OCI-LY7 (cell line): ENCODE results near the gene ADIG. TPM values are rescaled to one million over a fixed set of nuclear protein-coding genes. Genes with fewer than 3 reads are reported as not detected.

Experiments used
- BruUV-seq: library from RNA; stranded (reverse); fragments of 400-500 nt; replicated peaks from 2 replicates; lab custom pipeline; 2021; lab: Mats Ljungman, UMichigan
- CTCF ChIA-PET: fragments of 300-600 bp; sonication (Branson Sonifier 250); formaldehyde crosslinking; loops from one replicate; lab custom pipeline; 2022; ENCODE audit warnings: antibody characterized with exemption; ENCODE audit not compliant: unreplicated experiment; lab: Charles Lee
- POLR2A ChIA-PET: fragments of 300-600 bp; sonication (Branson Sonifier 250); formaldehyde crosslinking; loops from one replicate; lab custom pipeline; 2022; ENCODE audit warnings: antibody characterized with exemption; lab: Charles Lee
- DNase-seq: peaks from one replicate; pipeline ENCODE4 v3.0.0-alpha.2; 2015; ENCODE audit warnings: low spot score
- H2AFZ ChIP-seq: fragments of 200-600 bp; sonication (generic), shearing (Covaris generic); 2 replicates; pipeline ENCODE4 v1.6.1; 2014; ENCODE audit warnings: mild to moderate bottlenecking, antibody characterized with exemption, low read length, moderate library complexity
- H3K27ac ChIP-seq: fragments of 200-600 bp; sonication (generic); 2 replicates; pipeline ENCODE4 v1.5.1; 2014; ENCODE audit warnings: mixed run types, low read depth, mild to moderate bottlenecking, moderate library complexity, low read length, inconsistent platforms; ENCODE audit not compliant: poor library complexity, severe bottlenecking
- H3K36me3 ChIP-seq: fragments of 200-600 bp; sonication (generic); 2 replicates; pipeline ENCODE4 v1.6.1; 2014; ENCODE audit warnings: mild to moderate bottlenecking, antibody characterized with exemption, low read length, moderate library complexity, mixed read lengths; ENCODE audit not compliant: insufficient read depth
- H3K4me1 ChIP-seq: fragments of 200-600 bp; sonication (generic); 2 replicates; pipeline ENCODE4 v1.5.1; 2014; ENCODE audit warnings: mild to moderate bottlenecking, low read length; ENCODE audit not compliant: insufficient read depth, poor library complexity, severe bottlenecking
- H3K4me2 ChIP-seq: fragments of 200-600 bp; sonication (generic); 2 replicates; pipeline ENCODE4 v1.6.1; 2014; ENCODE audit warnings: mild to moderate bottlenecking, low read length
- H3K4me3 ChIP-seq: fragments of 200-600 bp; sonication (generic); 2 replicates; pipeline ENCODE4 v1.5.1; 2014; ENCODE audit warnings: mild to moderate bottlenecking, low read depth, low read length; ENCODE audit not compliant: poor library complexity, severe bottlenecking
- H3K79me2 ChIP-seq: fragments of 200-600 bp; sonication (generic); 2 replicates; pipeline ENCODE4 v1.6.1; 2016; ENCODE audit warnings: low read depth, mild to moderate bottlenecking, low read length, moderate library complexity, mixed read lengths; ENCODE audit not compliant: insufficient read depth
- H3K9me2 ChIP-seq: fragments of 200-600 bp; sonication (generic); 2 replicates; pipeline ENCODE4 v1.6.1; 2016; ENCODE audit warnings: mild to moderate bottlenecking, low read length, mixed read lengths; ENCODE audit not compliant: insufficient read depth
- H3K9me3 ChIP-seq: fragments of 200-600 bp; sonication (generic); 2 replicates; pipeline ENCODE4 v1.6.1; 2014; ENCODE audit warnings: mild to moderate bottlenecking, mixed run types, low read length, mixed read lengths
- H4K20me1 ChIP-seq: fragments of 200-600 bp; sonication (generic); 2 replicates; pipeline ENCODE4 v1.6.1; 2014; ENCODE audit warnings: mild to moderate bottlenecking, antibody characterized with exemption, low read length, moderate library complexity, mixed read lengths; ENCODE audit not compliant: insufficient read depth
- EZH2phosphoT487 ChIP-seq: fragments of 200-600 bp; sonication (generic); IDR thresholded peaks from 2 replicates; pipeline ENCODE4 v1.6.1; 2018; ENCODE audit warnings: low read depth, borderline replicate concordance, mild to moderate bottlenecking, mixed run types, antibody characterized with exemption, low read length, moderate library complexity, mixed read lengths
- intact Hi-C: fragments of 100-400 bp; cut with micrococcal nuclease; formaldehyde crosslinking; loops from one replicate; pipeline ENCODE4 v1.10.0; 2022; ENCODE audit not compliant: unreplicated experiment
- total RNA-seq, 2 experiments: library from RNA; depleted of rRNA in 1 of 2; stranded (reverse); fragments of >200 nt in 1 of 2; shearing (Covaris generic) in 1 of 2; gene quantifications; 2 replicates each; pipeline ENCODE4 v1.2.3, GENCODE V29; 2014 to 2022
- TF ChIP-seq, protein P1 (sequence below): fragments of 200-600 bp; sonication (generic); conservative IDR thresholded peaks from 2 replicates; pipeline ENCODE4 v1.5.1; 2014; ENCODE audit warnings: mild to moderate bottlenecking, antibody characterized with exemption, low read length, moderate library complexity, mixed read lengths

ADIG gene
- total RNA-seq, 2 experiments from 2014 or later = not detected

- intact Hi-C loops = loop anchor here (5.0 kb wide), 1 partner anchor 101 kb away; no protein-coding TSS in a partner anchor
Observed at GRCh38 chr20:38631155-38632022, 50.4 kb downstream of the ADIG start.

DNA sequence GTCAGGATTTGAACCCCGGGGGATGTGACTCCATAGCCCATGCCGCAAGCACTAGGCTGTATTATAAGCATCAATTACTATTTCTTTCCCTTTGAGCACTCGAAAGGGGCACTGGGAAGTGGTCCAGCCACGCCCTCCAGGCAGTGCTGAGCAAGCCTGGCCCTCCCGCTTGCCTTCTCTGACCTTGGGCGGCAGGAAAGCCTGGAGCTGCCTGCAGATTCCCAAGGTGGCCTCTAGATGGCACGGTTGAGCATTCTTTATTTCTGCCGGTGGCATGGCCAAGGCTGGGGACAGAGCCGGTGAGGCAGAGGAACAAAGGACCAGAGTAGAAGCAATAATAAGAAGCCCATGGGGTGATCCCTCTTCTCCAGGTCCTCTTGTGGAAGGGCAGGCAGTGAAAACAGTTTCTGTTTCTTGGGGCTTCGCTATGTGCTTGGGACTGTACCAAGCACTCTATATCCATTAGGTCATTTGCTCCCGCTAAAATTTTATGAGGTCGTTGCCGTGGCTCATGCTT is 52.6 kb downstream of the ADIG start:
- peak; percentile 70 for DNase-seq
- H3K27ac ChIP-seq = no peak overlapping the region
- intact Hi-C loops = loop anchor here (5.0 kb wide), 1 partner anchor 99 kb away; no protein-coding TSS in a partner anchor
- no peak overlapping the region for H2AFZ ChIP-seq
- H3K79me2 ChIP-seq = no peaks in the 10 kb centered on the region
- H4K20me1 ChIP-seq = no peaks in the 10 kb centered on the region
- no peaks in the 10 kb centered on the region for H3K4me1 ChIP-seq
- no peak overlapping the region for H3K4me3 ChIP-seq
- CTCF ChIA-PET = no interaction called here
- BruUV-seq = no TSS peak
- no peaks in the 10 kb centered on the region for H3K36me3 ChIP-seq
- no peaks in the 10 kb centered on the region for H3K9me3 ChIP-seq
- POLR2A ChIA-PET = no interaction called here
- no peaks in the 10 kb centered on the region for H3K9me2 ChIP-seq
- no peak for TF ChIP-seq EZH2phosphoT487
- TF ChIP-seq, protein P1, sequence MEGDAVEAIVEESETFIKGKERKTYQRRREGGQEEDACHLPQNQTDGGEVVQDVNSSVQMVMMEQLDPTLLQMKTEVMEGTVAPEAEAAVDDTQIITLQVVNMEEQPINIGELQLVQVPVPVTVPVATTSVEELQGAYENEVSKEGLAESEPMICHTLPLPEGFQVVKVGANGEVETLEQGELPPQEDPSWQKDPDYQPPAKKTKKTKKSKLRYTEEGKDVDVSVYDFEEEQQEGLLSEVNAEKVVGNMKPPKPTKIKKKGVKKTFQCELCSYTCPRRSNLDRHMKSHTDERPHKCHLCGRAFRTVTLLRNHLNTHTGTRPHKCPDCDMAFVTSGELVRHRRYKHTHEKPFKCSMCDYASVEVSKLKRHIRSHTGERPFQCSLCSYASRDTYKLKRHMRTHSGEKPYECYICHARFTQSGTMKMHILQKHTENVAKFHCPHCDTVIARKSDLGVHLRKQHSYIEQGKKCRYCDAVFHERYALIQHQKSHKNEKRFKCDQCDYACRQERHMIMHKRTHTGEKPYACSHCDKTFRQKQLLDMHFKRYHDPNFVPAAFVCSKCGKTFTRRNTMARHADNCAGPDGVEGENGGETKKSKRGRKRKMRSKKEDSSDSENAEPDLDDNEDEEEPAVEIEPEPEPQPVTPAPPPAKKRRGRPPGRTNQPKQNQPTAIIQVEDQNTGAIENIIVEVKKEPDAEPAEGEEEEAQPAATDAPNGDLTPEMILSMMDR = peak; percentile 89
- no peak overlapping the region for H3K4me2 ChIP-seq

More at GRCh38 chr20:38631155-38632022, 50.4 kb downstream of the ADIG start:
- Histone ChIP-seq H2AFZ (no peak overlapping the region), H3K79me2 (no peaks in the 10 kb centered on the region), H3K9me3 (no peaks in the 10 kb centered on the region), H4K20me1 (no peaks in the 10 kb centered on the region), H3K4me2 (no peak overlapping the region), H3K4me3 (no peak overlapping the region), H3K27ac (no peak overlapping the region), H3K36me3 (no peaks in the 10 kb centered on the region), H3K4me1 (no peaks in the 10 kb centered on the region), H3K9me2 (no peaks in the 10 kb centered on the region)
- no TSS peak for BruUV-seq
- DNase-seq = no peak
- TF ChIP-seq EZH2phosphoT487 = no peak
- TF ChIP-seq, protein P1 = no peak
- CTCF ChIA-PET = no interaction called here
- POLR2A ChIA-PET = interaction anchor here (0.6 to 0.7 kb wide), 3 partner anchors 42 to 325 kb away, joined by 3 to 4 read pairs (median 4); no protein-coding TSS in a partner anchor
